GM18508 (cell line): ENCODE results near the gene STK33.

Experiments used
- ATAC-seq: cut with Tn5 transposase; IDR thresholded peaks from one replicate; pipeline ENCODE4 v1.9.1; 2021; ENCODE audit warnings: moderate number of reproducible peaks; ENCODE audit not compliant: insufficient read depth, unreplicated experiment

The STK33 gene

GRCh38 chr11:8593935-8594909 is at the start of gene STK33:
Gene STK33, minus strand, starts transcription at chr11:8594228. Its CDS starts 119,323 bp downstream, at chr11:8474905.
- peak; percentile 69 for ATAC-seq

GRCh38 chr11:8642196-8642841 is 48.3 kb upstream of the STK33 start:
- no peak for ATAC-seq

GRCh38 chr11:8641332-8641731 is 47.3 kb upstream of the STK33 start:
- no peak for ATAC-seq

- no peak for ATAC-seq
These were observed 46.4 kb upstream of the STK33 start for GRCh38 chr11:8640267-8640906.

- no peak for ATAC-seq
These were observed 45.6 kb upstream of the STK33 start for GRCh38 chr11:8639655-8640054.

- ATAC-seq = no peak
These were observed 44.3 kb upstream of the STK33 start for GRCh38 chr11:8638300-8638699.

- ATAC-seq = no peak
These were observed 42.1 kb upstream of the STK33 start for GRCh38 chr11:8636127-8636526.

GRCh38 chr11:8634498-8634897 is 40.5 kb upstream of the STK33 start:
- ATAC-seq = no peak

GRCh38 chr11:8631395-8632118 is 37.5 kb upstream of the STK33 start:
- ATAC-seq = no peak

GRCh38 chr11:8624698-8625097 is 30.7 kb upstream of the STK33 start:
- ATAC-seq = no peak

GRCh38 chr11:8621147-8621546 is 27.1 kb upstream of the STK33 start:
- no peak for ATAC-seq

GRCh38 chr11:8617063-8617462 is 23.0 kb upstream of the STK33 start:
- no peak for ATAC-seq

GRCh38 chr11:8615291-8616032 is 21.4 kb upstream of the STK33 start:
- ATAC-seq = no peak

- ATAC-seq = no peak
These were observed 20.5 kb upstream of the STK33 start for GRCh38 chr11:8614497-8614896.

- no peak for ATAC-seq
These were observed 19.0 kb upstream of the STK33 start for GRCh38 chr11:8613036-8613435.

- ATAC-seq = no peak
These were observed 18.5 kb upstream of the STK33 start for GRCh38 chr11:8612522-8612921.

- no peak for ATAC-seq
These were observed 16.6 kb upstream of the STK33 start for GRCh38 chr11:8610532-8611116.

- no peak for ATAC-seq
These were observed 14.6 kb upstream of the STK33 start for GRCh38 chr11:8608652-8609051.

- no peak for ATAC-seq
These were observed 12.0 kb upstream of the STK33 start for GRCh38 chr11:8605971-8606563.
